Prostate gland (tissue), 2 donors: ENCODE results near the gene SAMD13. TPM values are rescaled to one million over a fixed set of nuclear protein-coding genes. Genes with fewer than 3 reads are reported as not detected.

ENCODE experiments used
- DNase-seq: peaks from one replicate; pipeline ENCODE4 v3.0.0-alpha.2; 2019; ENCODE audit warnings: low spot score
- H3K27ac ChIP-seq, 2 donors: fragments of 200-600 bp; sonication (generic); 2 replicates each; pipeline ENCODE4 v1.5.1; 2017 to 2019
- H3K27me3 ChIP-seq: fragments of 200-600 bp; sonication (generic); replicated peaks from 2 replicates; pipeline ENCODE4 v1.5.1; 2019; ENCODE audit not compliant: insufficient read depth
- H3K36me3 ChIP-seq, 2 donors: fragments of 200-600 bp; sonication (generic); 1 replicate in 1 of 2; 2 replicates in 1 of 2; pipeline versions ENCODE4 v1.5.1 to v1.8.1; 2017 to 2019
- H3K4me1 ChIP-seq: fragments of 200-600 bp; sonication (generic); replicated peaks from 2 replicates; pipeline ENCODE4 v1.5.1; 2019
- H3K4me3 ChIP-seq, 2 donors: fragments of 200-600 bp; sonication (generic); 2 replicates each; pipeline ENCODE4 v1.5.1; 2017 to 2019
- H3K9me3 ChIP-seq: fragments of 200-600 bp; sonication (generic); 2 replicates; pipeline ENCODE4 v1.5.1; 2017
- CTCF ChIP-seq, 4 experiments: fragments of 200-600 bp in 2 of 4; fragments of 450-650 bp in 2 of 4; sonication (generic) in 2 of 4; IDR thresholded peaks; 1 replicate in 3 of 4; 2 replicates in 1 of 4; pipeline ENCODE4 v1.5.1; 2016 to 2019; ENCODE audit warnings: antibody characterized with exemption in 4 of 4, mild to moderate bottlenecking in 2 of 4, moderate library complexity in 2 of 4
- POLR2A ChIP-seq: fragments of 450-650 bp; IDR thresholded peaks from one replicate; pipeline ENCODE4 v1.6.1; 2016; ENCODE audit warnings: antibody characterized with exemption, mild to moderate bottlenecking
- POLR2AphosphoS5 ChIP-seq: sonication (generic); formaldehyde crosslinking; IDR thresholded peaks from one replicate; pipeline ENCODE4 v1.6.1; 2017; ENCODE audit warnings: antibody characterized with exemption
- WGBS: methylation state at CpG from one replicate; pipeline ENCODE4 v1.1.5; 2018; 5-methylcytosine and 5-hydroxymethylcytosine counted together
- intact Hi-C: fragments of 100-400 bp; cut with DNase I; formaldehyde crosslinking; loops from one replicate; pipeline ENCODE4 v1.14.2; 2022
- small RNA-seq, 2 donors: library from RNA; depleted of rRNA; stranded (forward); fragments of <200 nt; gene quantifications; one replicate each; pipeline ENCODE3, GENCODE V24; 2016
- total RNA-seq, 2 donors: library from RNA; depleted of rRNA; stranded (reverse); fragments of >200 nt; gene quantifications; one replicate each; pipeline ENCODE4 v1.1.0, GENCODE V29; 2016

SAMD13 gene
- total RNA-seq, 2 donors from 2014 or later, result 3.1 to 3.4 TPM

GRCh38 chr1:84390226-84390625 is 88.7 kb downstream of the SAMD13 start:
- H3K9me3 ChIP-seq, result no peaks in the 10 kb centered on the region
- TF ChIP-seq POLR2AphosphoS5 (no peak), CTCF (IDR thresholded peaks at IDR 0.05) (no peak), POLR2A (no peak)
- no peak overlapping the region for H3K27ac ChIP-seq
- no peaks in the 10 kb centered on the region for H3K36me3 ChIP-seq
- DNase-seq, result no peak
- H3K4me1 ChIP-seq, result no peaks in the 10 kb centered on the region
- no peak overlapping the region for H3K4me3 ChIP-seq
- H3K27me3 ChIP-seq, result no peaks in the 10 kb centered on the region
- intact Hi-C loops, result no loop called here

DNA sequence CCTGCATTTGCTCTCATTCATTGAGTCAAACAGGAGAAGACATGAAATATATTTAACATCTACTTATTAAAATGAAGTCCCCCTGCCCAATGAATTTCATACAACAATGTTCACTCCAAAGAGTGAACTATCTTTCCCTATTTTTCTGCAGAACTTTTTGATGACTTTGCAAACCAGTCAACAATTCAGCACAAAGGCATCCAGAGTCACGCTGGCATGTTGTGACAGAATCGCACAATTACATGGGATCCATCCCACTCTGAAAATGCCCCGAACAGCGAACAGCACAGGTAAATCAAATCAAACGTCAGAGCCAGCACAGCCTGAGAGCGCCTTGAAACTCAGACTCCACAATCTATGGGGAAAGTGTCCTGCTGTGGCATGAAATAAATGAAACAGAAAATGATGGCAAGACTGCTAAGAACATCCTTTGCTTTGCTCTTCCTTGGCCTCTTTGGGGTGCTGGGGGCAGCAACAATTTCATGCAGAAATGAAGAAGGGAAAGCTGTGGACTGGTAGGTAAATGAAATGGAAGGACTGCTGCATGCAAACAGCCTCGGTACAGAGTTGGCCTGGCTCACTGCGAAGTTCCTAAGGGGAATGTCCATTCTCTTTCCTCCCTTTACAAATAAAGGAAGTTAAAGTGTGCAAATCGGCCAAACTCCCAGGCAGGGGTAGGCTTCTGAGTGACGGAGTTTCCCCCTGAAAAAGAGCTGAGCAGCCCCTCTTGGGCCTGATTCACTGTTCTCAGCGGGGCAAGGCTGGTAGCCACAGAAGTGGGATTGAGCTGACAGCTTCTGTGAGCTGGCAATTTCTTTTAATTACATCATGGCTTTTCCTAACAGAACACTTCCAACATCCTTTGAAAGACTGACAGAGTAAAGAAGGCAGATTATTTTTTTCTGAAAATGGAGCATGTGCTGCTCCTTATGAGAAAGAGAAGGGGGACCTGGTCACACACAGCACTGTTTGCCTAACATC is 97.0 kb downstream of the SAMD13 start, which contains the start of gene DNASE2B:
TSS of gene DNASE2B (plus strand) at position 310 of the 981 bp plus-strand sequence. CDS start at position 391, 81 bp downstream.
- intact Hi-C loops, result no loop called here
- Histone ChIP-seq H3K4me1 (no peaks in the 10 kb centered on the region), H3K27ac (no peak within 1 kb of the TSS), H3K27me3 (no peaks in the 10 kb centered on the region), H3K36me3 (no peaks in the 10 kb centered on the region), H3K4me3 (no peak within 1 kb of the TSS), H3K9me3 (no peaks in the 10 kb centered on the region)
- 81% methylated on average over 11 of the region's 11 CpGs for WGBS
- no peak for DNase-seq
- no peak for TF ChIP-seq POLR2AphosphoS5
- TF ChIP-seq CTCF (IDR thresholded peaks at IDR 0.05), result no peak
- TF ChIP-seq POLR2A, result no peak

Small RNAs within 50 kb of the gene (small RNA-seq; reads per million reads assigned to genes)
- gene RF00410, result 0 reads per million in 2 donors

Other genes starting within 250 kb of the SAMD13 start
- 10 to 100 TPM; 24.7 to 29.3 TPM for gene PRKACB, start 157.4 kb upstream of the SAMD13 start, total RNA-seq
- 1 to 10 TPM in 1 of 2 donors, under 1 TPM in 1; 0.85 to 8.6 TPM for gene DNASE2B, start 96.8 kb downstream of the SAMD13 start, total RNA-seq
- 10 to 100 TPM; 38.4 TPM for gene RPF1, start 177.6 kb downstream of the SAMD13 start, total RNA-seq
- 1 to 10 TPM in 1 of 2 donors, under 1 TPM in 1; 0.05 to 3.8 TPM for gene SPATA1, start 204.7 kb downstream of the SAMD13 start, total RNA-seq
- gene GNG5, start 204.9 kb downstream of the SAMD13 start, total RNA-seq, result 100 to 1,000 TPM; 111 to 116 TPM